ENCODE measurements around the gene MDGA2. TPM values are rescaled to one million over a fixed set of nuclear protein-coding genes. Genes with fewer than 3 reads are reported as not detected.
"Not testable (repeated sequence)": the region's sequence is repeated elsewhere in the genome, so short reads cannot be mapped to it uniquely, and the experiment has no call there.

MDGA2 gene
- total and polyA plus RNA-seq, 2 of the 4 experiments (the other 2 are of a cell fraction), result 0.02 TPM; not detected in 1

GRCh38 chr14:47281761-47282160, 393.6 kb downstream of the MDGA2 start:
- H3K4me3 ChIP-seq (ENCODE audit: insufficient read depth, low read depth, low read length); dilution Hi-C loops (cut with HindIII; ENCODE audit: low sequenced_read_pairs, unreplicated experiment); BruUV-seq (replicated peaks); POLR2A ChIA-PET (ENCODE audit: unreplicated experiment); H3K56ac ChIP-seq (ENCODE audit: extremely low read depth, insufficient read depth, low read length); CTCF ChIA-PET; H4K20me1 ChIP-seq (ENCODE audit: insufficient read depth, low read length); DNase-seq; H3K27ac ChIP-seq (ENCODE audit: insufficient read depth, low read length); H3K79me1 ChIP-seq (ENCODE audit: low read depth in 1 of 2, low read length in 2 of 2); H2BK15ac ChIP-seq (ENCODE audit: low read depth, low read length); H2AFZ ChIP-seq (replicated peaks; ENCODE audit: low read length, poor library complexity); ATAC-seq (ENCODE audit: low read depth); H3K27me3 ChIP-seq (ENCODE audit: control insufficient read depth, insufficient read depth, low read length); H3K4ac ChIP-seq (ENCODE audit: low read depth, low read length); H3K4me1 ChIP-seq (ENCODE audit: control insufficient read depth, insufficient read depth, low read length); H3K9me1 ChIP-seq (ENCODE audit: insufficient read depth, low read length); H4K8ac ChIP-seq (ENCODE audit: low read depth in 2 of 2, low read length in 2 of 2); H3K14ac ChIP-seq (replicated peaks; ENCODE audit: low read depth, low read length); H3K23ac ChIP-seq (ENCODE audit: low read depth, low read length); H3K18ac ChIP-seq (ENCODE audit: low read depth, low read length); H3K9ac ChIP-seq (ENCODE audit: low read depth, low read length); in situ Hi-C loops (cut with MboI; ENCODE audit: low sequenced_read_pairs); H2BK5ac ChIP-seq (ENCODE audit: low read depth, low read length, poor library complexity, severe bottlenecking); H4K5ac ChIP-seq (ENCODE audit: low read depth, low read length); H3K9me3 ChIP-seq (ENCODE audit: control insufficient read depth, insufficient read depth, low read length); H4K91ac ChIP-seq (ENCODE audit: insufficient read depth, low read depth, low read length); H2BK120ac ChIP-seq (ENCODE audit: low read depth, low read length); H2AK5ac ChIP-seq (ENCODE audit: low read depth, low read length); H2AK9ac ChIP-seq (replicated peaks; ENCODE audit: low read depth, low read length, poor library complexity); H3K4me2 ChIP-seq (ENCODE audit: low read depth, low read length); H3K36me3 ChIP-seq (ENCODE audit: control insufficient read depth, insufficient read depth, low read length); H2BK20ac ChIP-seq (ENCODE audit: low read depth, low read length); intact Hi-C loops (cut with micrococcal nuclease): not testable (repeated sequence)
- no CpG with 5 or more reads among the region's 16 CpGs for WGBS, 2 experiments (ENCODE audit: extremely low coverage in 2 of 2, insufficient read length in 1 of 2)

Data from IMR-90 (cell line).